HG03571 (cell line): ENCODE measurements around the gene PF4V1.

ENCODE experiments used
- ATAC-seq: cut with Tn5 transposase; IDR thresholded peaks from one replicate; pipeline ENCODE4 v1.9.1; 2021; ENCODE audit not compliant: unreplicated experiment

Gene PF4V1

GRCh38 chr4:73844806-73845205 is 8.3 kb upstream of the PF4V1 start:
- no peak for ATAC-seq

- no peak for ATAC-seq
Observed at GRCh38 chr4:73847526-73848182, 5.4 kb upstream of the PF4V1 start.

- no peak for ATAC-seq
Observed at GRCh38 chr4:73848183-73848777, 4.8 kb upstream of the PF4V1 start.

- no peak for ATAC-seq
Observed at GRCh38 chr4:73850261-73850970, 2.7 kb upstream of the PF4V1 start.

- ATAC-seq, result no peak
Observed at GRCh38 chr4:73851293-73851692, 1.8 kb upstream of the PF4V1 start.

- no peak for ATAC-seq
Observed at GRCh38 chr4:73852771-73853170, 325 bp upstream of the PF4V1 start.

- ATAC-seq, result no peak
Observed at GRCh38 chr4:73853718-73854473, 800 bp downstream of the PF4V1 start.

GRCh38 chr4:73855406-73855805 is 2.3 kb downstream of the PF4V1 start:
- ATAC-seq, result no peak

GRCh38 chr4:73856518-73856917 is 3.4 kb downstream of the PF4V1 start:
- ATAC-seq, result no peak

GRCh38 chr4:73859614-73860088 is 6.6 kb downstream of the PF4V1 start:
- ATAC-seq, result no peak

GRCh38 chr4:73860181-73860580 is 7.1 kb downstream of the PF4V1 start:
- ATAC-seq, result no peak

GRCh38 chr4:73860917-73861316 is 7.8 kb downstream of the PF4V1 start:
- no peak for ATAC-seq

- ATAC-seq, result no peak
Observed at GRCh38 chr4:73862322-73862721, 9.2 kb downstream of the PF4V1 start.

- ATAC-seq, result no peak
Observed at GRCh38 chr4:73864365-73864764, 11.3 kb downstream of the PF4V1 start.

- no peak for ATAC-seq
Observed at GRCh38 chr4:73864961-73865360, 11.9 kb downstream of the PF4V1 start.

- ATAC-seq, result no peak
Observed at GRCh38 chr4:73865431-73866096, 12.5 kb downstream of the PF4V1 start.

GRCh38 chr4:73866246-73866645 is 13.2 kb downstream of the PF4V1 start:
- ATAC-seq, result no peak

- no peak for ATAC-seq
Observed at GRCh38 chr4:73867783-73868182, 14.7 kb downstream of the PF4V1 start.

GRCh38 chr4:73868206-73869129 is 15.4 kb downstream of the PF4V1 start:
- no peak for ATAC-seq
